HG02973 (cell line): ENCODE results near the gene TESK1.
"Not testable (repeated sequence)": the region's sequence is repeated elsewhere in the genome, so short reads cannot be mapped to it uniquely, and the experiment has no call there.

Experiments
- ATAC-seq: cut with Tn5 transposase; IDR thresholded peaks from one replicate; pipeline ENCODE4 v1.9.1; 2021; ENCODE audit warnings: moderate library complexity; ENCODE audit not compliant: unreplicated experiment

TESK1 gene

DNA sequence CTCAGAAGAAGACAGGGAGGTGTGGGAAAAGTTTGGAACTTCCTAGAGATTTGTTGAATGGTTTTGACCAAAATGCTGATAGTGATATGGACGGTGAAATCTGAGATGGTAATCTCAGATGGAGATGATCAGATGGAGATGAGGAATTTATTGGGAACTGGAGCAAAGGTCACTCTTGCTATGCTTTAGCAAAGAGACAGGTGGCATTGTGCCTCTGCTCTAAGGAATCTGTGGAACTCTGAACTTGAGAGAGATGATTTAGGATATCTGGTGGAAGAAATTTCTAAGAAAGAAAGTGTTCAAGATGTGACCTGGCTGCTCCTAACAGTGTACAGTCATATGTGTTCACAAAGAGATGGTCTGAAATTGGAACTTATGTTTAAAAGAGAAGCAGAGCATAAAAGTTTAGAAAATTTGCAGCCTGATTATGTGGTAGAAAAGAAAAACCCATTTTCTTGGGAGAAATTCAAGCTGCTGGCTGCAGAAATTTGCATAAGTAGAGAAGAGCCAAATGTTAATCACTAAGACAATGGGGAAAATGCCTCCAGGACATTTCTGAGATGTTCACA lies 25.3 kb upstream of the TESK1 start:
- ATAC-seq = not testable (repeated sequence)

GRCh38 chr9:35583521-35583920 lies 21.5 kb upstream of the TESK1 start:
- ATAC-seq = not testable (repeated sequence)

- not testable (repeated sequence) for ATAC-seq
Observed at GRCh38 chr9:35584681-35585080, 20.4 kb upstream of the TESK1 start.

DNA sequence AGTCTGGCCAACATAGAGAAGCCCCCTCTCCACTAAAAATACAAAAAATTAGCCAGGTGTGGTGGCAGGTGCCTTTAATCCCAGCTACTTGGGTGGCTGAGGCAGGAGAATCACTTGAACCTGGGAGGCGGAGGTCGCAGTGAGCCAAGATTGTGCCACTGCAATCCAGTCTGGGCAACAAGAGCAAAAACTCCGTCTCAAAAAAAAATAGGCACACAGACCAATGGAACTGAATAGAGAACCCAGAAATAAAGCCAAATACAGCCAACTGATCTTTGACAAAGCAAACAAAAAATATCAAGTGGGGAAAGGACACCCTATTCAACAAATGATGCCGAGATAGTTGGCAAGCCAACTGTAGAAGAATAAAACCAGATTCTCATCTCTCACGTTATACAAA lies 16.6 kb upstream of the TESK1 start:
- not testable (repeated sequence) for ATAC-seq

DNA sequence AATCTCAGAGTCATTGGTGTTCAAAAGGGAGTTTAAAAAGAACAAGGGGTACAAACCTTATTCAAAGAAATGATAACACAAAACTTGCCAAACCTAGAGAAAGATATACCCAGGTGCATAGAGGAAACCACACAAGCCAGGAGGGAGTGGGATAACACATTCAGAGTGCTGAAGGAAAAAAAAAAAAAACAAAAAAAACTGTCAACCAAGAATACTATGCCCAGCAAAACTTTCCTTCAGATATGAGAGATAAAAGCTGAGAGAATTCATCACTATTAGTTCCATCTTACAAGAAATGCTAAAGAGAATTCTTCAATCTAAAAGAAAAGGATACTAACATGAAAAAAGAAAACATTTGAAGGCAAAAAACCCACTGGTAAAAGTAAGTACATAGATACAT lies 11.5 kb upstream of the TESK1 start:
- ATAC-seq = no peak

DNA sequence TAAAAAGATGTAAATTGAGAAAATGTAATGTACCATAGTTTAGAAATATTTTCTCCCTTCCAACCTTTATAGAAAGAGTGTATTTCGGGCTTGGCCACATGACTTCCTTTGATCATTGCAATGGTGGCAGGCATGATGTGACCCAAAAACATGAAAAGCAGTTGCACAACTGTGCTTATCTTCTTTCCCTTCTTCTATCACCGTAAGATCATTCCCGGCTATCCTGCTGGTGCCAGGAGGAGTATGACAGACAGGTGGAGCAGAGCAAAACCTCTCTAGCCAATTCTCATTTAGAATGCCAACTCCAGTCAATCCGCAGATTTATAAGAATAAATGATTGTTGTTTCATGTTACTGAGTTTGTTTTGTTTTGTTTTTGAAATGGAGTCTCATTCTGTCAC lies 10.6 kb upstream of the TESK1 start:
- ATAC-seq = no peak

DNA sequence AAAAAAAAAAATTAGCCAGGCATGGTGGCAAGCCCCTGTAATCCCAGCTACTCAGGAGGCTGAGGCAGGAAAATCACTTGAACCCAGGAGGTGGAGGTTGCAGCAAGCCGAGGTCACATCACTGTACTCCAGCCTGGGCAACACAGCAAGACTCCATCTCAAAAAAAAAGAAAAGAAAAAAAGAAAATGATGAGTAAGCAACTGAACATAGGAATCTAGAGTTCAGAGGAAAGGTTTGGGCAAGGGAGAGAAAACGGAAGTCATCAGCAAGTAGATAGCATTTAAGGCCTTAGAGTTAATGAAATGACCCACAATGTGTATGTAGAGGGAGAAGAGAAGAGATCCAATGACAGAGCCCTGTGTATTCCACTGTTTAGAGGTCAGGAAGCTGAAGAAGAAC lies 8.2 kb upstream of the TESK1 start:
- ATAC-seq = not testable (repeated sequence)

GRCh38 chr9:35598866-35599590 lies 6.0 kb upstream of the TESK1 start:
- ATAC-seq = no peak

DNA sequence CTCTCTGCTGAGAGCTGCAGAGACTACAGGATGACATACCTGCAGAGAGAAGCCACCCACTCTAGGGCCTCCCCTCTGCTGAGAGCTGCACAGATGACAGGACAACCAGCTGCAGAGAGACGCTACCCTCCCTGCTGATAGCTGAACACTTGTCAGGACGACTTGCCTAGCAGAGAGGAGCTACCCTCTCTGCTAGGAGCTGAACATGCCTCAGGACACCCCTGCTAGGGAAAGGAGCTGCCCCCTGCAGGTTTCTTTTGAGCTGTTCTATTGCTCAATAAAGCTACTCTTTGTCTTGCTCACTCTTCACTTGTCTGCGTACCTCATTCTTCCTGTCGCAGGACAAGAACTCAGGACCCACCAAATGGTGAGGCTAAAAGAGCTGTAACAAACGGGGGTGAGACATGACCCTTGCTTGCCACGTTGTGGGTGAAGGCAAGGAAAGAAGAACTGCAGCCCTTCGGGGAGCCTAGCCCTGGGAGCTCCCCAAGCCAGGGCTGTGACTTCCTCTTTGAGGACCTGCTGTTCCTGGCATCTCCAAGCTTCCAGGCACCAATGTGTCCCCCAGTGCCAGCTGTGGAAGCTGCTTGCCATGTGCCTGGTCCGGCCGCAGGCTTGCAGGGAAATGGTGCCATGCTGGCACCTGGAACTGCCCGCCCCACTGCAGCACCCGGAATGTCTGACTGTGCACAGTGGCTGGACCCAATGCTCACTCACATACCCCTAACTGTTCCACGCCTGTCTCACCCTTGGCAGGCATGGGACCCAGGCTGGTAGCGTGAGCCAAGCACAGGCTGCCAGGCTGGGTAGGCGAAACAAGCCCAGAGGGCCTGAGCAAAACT lies 5.1 kb upstream of the TESK1 start:
- ATAC-seq = no peak

GRCh38 chr9:35603506-35603985 lies 1.5 kb upstream of the TESK1 start:
- no peak for ATAC-seq

DNA sequence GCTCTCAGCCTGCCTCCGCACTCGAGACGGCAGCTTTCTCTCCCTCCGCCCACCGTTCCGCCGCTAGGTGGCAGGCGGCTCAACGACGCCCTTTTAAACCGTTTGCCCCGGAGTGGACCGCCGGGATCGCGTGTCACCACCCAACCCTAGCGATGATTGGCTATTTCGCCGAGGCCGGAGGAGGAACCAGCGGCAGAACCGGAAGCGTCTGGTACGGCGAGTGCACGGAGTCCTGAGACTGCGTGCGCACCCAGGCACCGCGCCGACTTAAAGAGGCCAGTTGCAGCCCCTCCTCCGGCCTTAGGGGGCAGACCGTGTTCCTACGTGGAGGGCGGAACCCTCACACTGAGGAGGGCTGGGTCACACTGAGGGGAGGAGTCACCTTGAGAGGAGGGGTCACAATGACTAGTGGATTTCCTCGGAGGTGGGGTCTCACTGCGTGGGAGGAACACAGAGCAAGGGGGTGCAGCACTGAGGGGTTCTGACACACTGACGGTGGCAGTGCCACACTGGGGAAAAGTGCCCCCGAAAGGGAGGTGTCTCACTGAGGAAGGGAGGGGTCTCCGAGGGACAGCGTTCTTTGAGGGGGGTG lies 980 bp upstream of the TESK1 start:
- peak; percentile 82 for ATAC-seq

GRCh38 chr9:35605351-35606137 lies 482 bp downstream of the TESK1 start:
- peak; percentile 9 for ATAC-seq

DNA sequence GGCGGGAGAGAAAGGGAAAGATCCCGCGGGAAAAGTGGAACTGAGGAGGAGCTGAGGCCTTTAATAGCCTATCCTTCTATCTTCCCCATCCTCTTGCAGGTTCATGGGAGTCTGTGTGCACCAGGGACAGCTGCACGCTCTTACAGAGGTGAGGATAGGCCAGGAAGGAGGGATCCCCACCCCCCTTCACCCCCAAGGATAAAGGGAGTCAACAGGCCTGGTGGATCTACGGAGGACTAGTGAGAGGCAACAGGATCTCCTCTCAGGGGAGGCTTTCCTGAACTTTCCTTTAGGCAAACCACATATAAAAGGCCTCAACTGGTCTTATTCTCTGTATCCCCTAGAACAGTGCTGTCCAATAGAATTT lies 1.1 kb downstream of the TESK1 start:
- no peak for ATAC-seq

- ATAC-seq = no peak
Observed at GRCh38 chr9:35606726-35607125, 1.7 kb downstream of the TESK1 start.

- no peak for ATAC-seq
Observed at GRCh38 chr9:35608221-35608620, 3.2 kb downstream of the TESK1 start.

DNA sequence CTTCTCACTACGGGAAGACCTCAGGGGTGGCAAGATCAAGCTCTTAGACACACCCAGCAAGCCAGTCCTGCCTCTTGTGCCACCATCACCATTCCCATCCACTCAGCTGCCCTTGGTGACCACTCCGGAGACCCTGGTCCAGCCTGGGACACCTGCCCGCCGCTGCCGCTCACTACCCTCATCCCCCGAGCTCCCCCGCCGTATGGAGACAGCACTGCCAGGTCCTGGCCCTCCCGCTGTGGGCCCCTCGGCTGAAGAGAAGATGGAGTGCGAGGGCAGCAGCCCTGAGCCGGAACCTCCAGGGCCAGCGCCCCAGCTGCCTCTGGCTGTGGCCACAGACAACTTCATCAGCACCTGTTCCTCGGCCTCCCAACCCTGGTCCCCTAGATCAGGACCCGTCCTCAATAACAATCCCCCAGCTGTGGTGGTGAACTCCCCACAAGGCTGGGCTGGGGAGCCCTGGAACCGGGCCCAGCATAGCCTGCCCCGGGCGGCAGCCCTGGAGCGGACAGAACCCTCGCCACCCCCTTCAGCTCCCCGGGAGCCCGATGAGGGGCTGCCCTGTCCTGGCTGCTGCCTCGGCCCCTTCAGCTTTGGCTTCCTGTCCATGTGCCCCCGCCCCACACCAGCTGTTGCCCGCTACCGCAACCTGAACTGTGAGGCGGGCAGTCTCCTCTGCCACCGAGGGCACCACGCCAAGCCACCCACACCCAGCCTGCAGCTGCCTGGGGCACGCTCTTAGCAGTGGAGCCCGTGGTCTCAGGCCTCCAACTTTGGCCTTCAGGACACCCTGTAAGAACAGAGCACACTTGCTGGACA lies 4.1 kb downstream of the TESK1 start:
- ATAC-seq = no peak

GRCh38 chr9:35609820-35610163 lies 4.7 kb downstream of the TESK1 start:
- ATAC-seq = no peak

GRCh38 chr9:35611230-35611797 lies 6.3 kb downstream of the TESK1 start:
- no peak for ATAC-seq

DNA sequence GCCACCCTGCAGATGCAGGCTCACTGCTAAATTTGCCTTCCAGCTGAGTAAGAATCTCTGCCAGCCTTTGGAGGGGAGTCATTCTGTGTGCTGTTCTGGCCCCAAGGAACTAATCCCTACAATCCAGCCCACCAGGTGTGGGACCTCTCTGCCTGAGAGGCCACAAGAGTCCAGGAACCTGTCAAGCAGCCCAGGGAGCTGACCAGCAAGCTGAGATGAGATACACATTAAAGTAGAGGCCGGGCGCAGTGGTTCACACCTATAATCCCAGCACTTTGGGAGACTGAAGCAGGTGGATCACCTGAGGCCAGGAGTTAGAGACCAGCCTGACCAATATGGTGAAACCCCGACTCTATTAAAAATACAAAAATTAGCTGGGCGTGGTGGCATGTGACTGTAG lies 7.0 kb downstream of the TESK1 start:
- not testable (repeated sequence) for ATAC-seq

DNA sequence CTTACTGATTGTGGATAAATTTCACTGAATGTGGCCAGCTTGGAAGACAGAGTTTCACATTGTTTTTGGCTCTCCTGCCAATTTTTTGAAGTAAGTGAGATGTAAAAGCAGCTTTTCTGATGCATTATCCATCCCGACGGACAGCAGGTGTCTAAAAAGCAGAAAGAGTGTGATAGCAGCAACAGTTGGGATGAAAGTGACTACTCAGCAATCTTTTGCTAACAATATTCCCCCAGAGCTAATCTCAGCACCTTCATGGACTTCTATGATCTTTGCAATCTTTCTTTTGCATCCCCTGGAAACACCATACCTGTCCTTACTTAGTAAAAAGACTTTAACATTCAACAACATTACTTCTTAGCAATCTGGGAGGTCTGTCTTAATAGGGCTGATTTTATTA lies 7.8 kb downstream of the TESK1 start:
- ATAC-seq = no peak
